H1 (cell line): ENCODE results near the gene MAGI3. TPM values are rescaled to one million over a fixed set of nuclear protein-coding genes. Genes with fewer than 3 reads are reported as not detected.

ENCODE experiments used
- CTCF ChIA-PET: fragments of 300-600 bp; sonication (Branson Sonifier 250); formaldehyde crosslinking; loops from one replicate; lab custom pipeline; 2021; ENCODE audit not compliant: partially characterized antibody; lab: Charles Lee
- POLR2A ChIA-PET: fragments of 300-600 bp; sonication (Branson Sonifier 250); formaldehyde crosslinking; loops from one replicate; lab custom pipeline; 2021; ENCODE audit warnings: inconsistent platforms; ENCODE audit not compliant: partially characterized antibody; lab: Charles Lee
- DNase-seq, 2 experiments: peaks; one replicate each; pipeline versions ENCODE4 v3.0.0 to v3.0.0-alpha.2; 2010 to 2022; ENCODE audit warnings: low spot score in 2 of 2, low read depth in 1 of 2, mixed read lengths in 1 of 2
- FAIRE-seq: peaks from 2 replicates; lab custom pipeline; 2011; peaks lifted over from hg19 to GRCh38; lab: Jason Lieb, UNC
- H2AFZ ChIP-seq: 2 replicates; pipeline ENCODE4 v1.8.1; 2012; ENCODE audit warnings: low read length, inconsistent platforms
- H2AK5ac ChIP-seq: 2 replicates; pipeline ENCODE4 v1.6.1; 2013; ENCODE audit warnings: low read depth, low read length
- H2BK120ac ChIP-seq: replicated peaks from 2 replicates; pipeline ENCODE3; 2013; ENCODE audit warnings: low read depth, low read length, inconsistent platforms
- H2BK12ac ChIP-seq: 2 replicates; pipeline ENCODE4 v1.6.1; 2013; ENCODE audit warnings: low read depth, low read length
- H2BK15ac ChIP-seq: 2 replicates; pipeline ENCODE4 v1.6.1; 2013; ENCODE audit warnings: low read length
- H2BK20ac ChIP-seq: 2 replicates; pipeline ENCODE4 v1.6.1; 2013; ENCODE audit warnings: low read length
- H2BK5ac ChIP-seq: 2 replicates; pipeline ENCODE4 v1.6.1; 2013; ENCODE audit warnings: low read depth, low read length
- H3K14ac ChIP-seq: 2 replicates; pipeline ENCODE4 v1.6.1; 2013; ENCODE audit warnings: inconsistent platforms; ENCODE audit not compliant: insufficient read length
- H3K18ac ChIP-seq: 2 replicates; pipeline ENCODE4 v1.6.1; 2013; ENCODE audit warnings: low read length; ENCODE audit errors: extremely low read depth
- H3K23ac ChIP-seq: 2 replicates; pipeline ENCODE4 v1.6.1; 2013; ENCODE audit warnings: inconsistent platforms; ENCODE audit not compliant: insufficient read length
- H3K23me2 ChIP-seq: 2 replicates; pipeline ENCODE4 v1.6.1; 2013; ENCODE audit warnings: low read depth, low read length
- H3K27ac ChIP-seq: 2 replicates; pipeline ENCODE4 v1.6.1; 2011; ENCODE audit warnings: low read depth, low read length, inconsistent platforms
- H3K27me3 ChIP-seq, 4 experiments: replicated peaks in 1 of 4; 1 replicate in 1 of 4; 2 replicates in 3 of 4; pipeline versions ENCODE4 v1.6.1 to v1.8.1; 2011 to 2013; ENCODE audit warnings: low read length in 3 of 4, mild to moderate bottlenecking in 3 of 4, inconsistent platforms in 2 of 4, mixed read lengths in 2 of 4, moderate library complexity in 1 of 4; ENCODE audit not compliant: control insufficient read depth in 3 of 4, insufficient read depth in 3 of 4; ENCODE audit errors: extremely low read depth in 1 of 4
- H3K36me3 ChIP-seq, 4 experiments: 2 replicates each; pipeline versions ENCODE4 v1.6.1 to v1.8.1; 2011 to 2013; ENCODE audit warnings: mild to moderate bottlenecking in 4 of 4, low read length in 3 of 4, moderate library complexity in 2 of 4, control low read depth in 1 of 4, inconsistent platforms in 1 of 4; ENCODE audit not compliant: insufficient read depth in 4 of 4, control insufficient read depth in 2 of 4
- H3K4ac ChIP-seq: replicated peaks from 2 replicates; pipeline ENCODE3; 2013; ENCODE audit warnings: low read length, low read depth, mixed read lengths, inconsistent platforms; ENCODE audit not compliant: insufficient read length
- H3K4me1 ChIP-seq, 4 experiments: replicated peaks in 1 of 4; 1 replicate in 1 of 4; 2 replicates in 3 of 4; pipeline versions ENCODE4 v1.6.1 to v1.8.1; 2011 to 2013; ENCODE audit warnings: low read length in 3 of 4, inconsistent platforms in 2 of 4, mixed read lengths in 1 of 4; ENCODE audit not compliant: insufficient read depth in 4 of 4, control insufficient read depth in 3 of 4
- H3K4me2 ChIP-seq, 2 experiments: 2 replicates each; pipeline versions ENCODE4 v1.6.1 to v1.8.1; 2011 to 2013; ENCODE audit warnings: low read depth in 2 of 2, low read length in 2 of 2, control low read depth in 1 of 2, inconsistent platforms in 1 of 2, mild to moderate bottlenecking in 1 of 2; ENCODE audit not compliant: insufficient read depth in 1 of 2
- H3K4me3 ChIP-seq, 4 experiments: fragments of 200-600, 300-600 bp in 1 of 4; sonication (generic), shearing (Covaris generic), sonication (Bioruptor Twin) in 1 of 4; 2 replicates each; pipeline versions ENCODE4 v1.5.1 to v1.8.1; 2011 to 2016; ENCODE audit warnings: low read length in 4 of 4, low read depth in 3 of 4, control low read depth in 2 of 4, inconsistent platforms in 2 of 4, mild to moderate bottlenecking in 2 of 4, mixed read lengths in 1 of 4, moderate library complexity in 1 of 4; ENCODE audit not compliant: insufficient read depth in 2 of 4; ENCODE audit errors: extremely low read depth in 1 of 4
- H3K56ac ChIP-seq: replicated peaks from 2 replicates; pipeline ENCODE3; 2013; ENCODE audit warnings: low read depth, mild to moderate bottlenecking, mixed read lengths, low read length, inconsistent platforms; ENCODE audit not compliant: insufficient read length
- H3K79me1 ChIP-seq: 2 replicates; pipeline ENCODE4 v1.6.1; 2013; ENCODE audit warnings: low read depth, low read length, control low read depth
- H3K79me2 ChIP-seq, 2 experiments: 2 replicates each; pipeline versions ENCODE4 v1.6.1 to v1.8.1; 2012 to 2013; ENCODE audit warnings: low read length in 2 of 2, mild to moderate bottlenecking in 2 of 2, inconsistent platforms in 1 of 2; ENCODE audit not compliant: insufficient read depth in 2 of 2, control insufficient read depth in 1 of 2
- H3K9ac ChIP-seq, 4 experiments: replicated peaks in 1 of 4; 1 replicate in 1 of 4; 2 replicates in 3 of 4; pipeline versions ENCODE4 v1.6.1 to v1.8.1; 2011 to 2013; ENCODE audit warnings: low read depth in 3 of 4, low read length in 3 of 4, control low read depth in 2 of 4, mild to moderate bottlenecking in 2 of 4, moderate library complexity in 2 of 4, inconsistent platforms in 1 of 4; ENCODE audit errors: extremely low read depth in 1 of 4
- H3K9me3 ChIP-seq, 2 experiments: 2 replicates each; pipeline versions ENCODE4 v1.6.1 to v1.8.1; 2012 to 2013; ENCODE audit warnings: mild to moderate bottlenecking in 2 of 2, moderate library complexity in 2 of 2, control low read depth in 1 of 2, inconsistent platforms in 1 of 2, low read depth in 1 of 2, low read length in 1 of 2, mixed read lengths in 1 of 2; ENCODE audit not compliant: insufficient read depth in 2 of 2
- H4K20me1 ChIP-seq, 2 experiments: replicated peaks in 1 of 2; 2 replicates each; pipeline versions ENCODE3 to v1.8.1; 2011 to 2013; ENCODE audit warnings: inconsistent platforms in 2 of 2, low read length in 2 of 2, mild to moderate bottlenecking in 1 of 2; ENCODE audit not compliant: insufficient read depth in 2 of 2, control insufficient read depth in 1 of 2
- H4K5ac ChIP-seq: 2 replicates; pipeline ENCODE4 v1.6.1; 2013; ENCODE audit warnings: low read length, low read depth, mixed read lengths, inconsistent platforms; ENCODE audit not compliant: insufficient read length
- H4K8ac ChIP-seq: 2 replicates; pipeline ENCODE4 v1.8.0; 2013; ENCODE audit warnings: mild to moderate bottlenecking, moderate library complexity, low read length, inconsistent platforms; ENCODE audit not compliant: insufficient read depth; ENCODE audit errors: extremely low read depth
- H4K91ac ChIP-seq: replicated peaks from 2 replicates; pipeline ENCODE3; 2013; ENCODE audit warnings: low read length, mixed read lengths, inconsistent platforms; ENCODE audit not compliant: insufficient read length
- CHD7 ChIP-seq: fragments of 300-600 bp; sonication (generic); IDR thresholded peaks from 2 replicates; pipeline ENCODE4 v1.7.1; 2012; ENCODE audit warnings: low read length, moderate library complexity, mild to moderate bottlenecking, inconsistent platforms; ENCODE audit not compliant: insufficient replicate concordance
- CREB1 ChIP-seq: IDR thresholded peaks from 2 replicates; pipeline ENCODE4 v1.6.1; 2012; ENCODE audit warnings: inconsistent platforms
- polyA plus RNA-seq, 7 experiments: library from polyadenylated mRNA; depleted of rRNA in 3 of 7; stranded (reverse) in 5 of 7; unstranded in 2 of 7; fragments of >200 nt in 5 of 7; fragments of 200-250 nt in 2 of 7; gene quantifications; 1 replicate in 5 of 7; 2 replicates in 1 of 7; 4 replicates in 1 of 7; pipeline versions ENCODE4 v1.2.1 to v1.2.3, GENCODE V29; 2011 to 2013; ENCODE audit warnings: missing spikeins in 2 of 7, mixed read lengths in 2 of 7
- total RNA-seq: library from RNA; stranded (reverse); fragmentation: NEBNext Ultra II Directional; extraction: Animal tissue kit (Norgen Biotek cat#: 25700); gene quantifications from 2 replicates; pipeline ENCODE4 v1.2.1, GENCODE V29; 2021

MAGI3 gene
- total and polyA plus RNA-seq, 2 of the 8 experiments (the other 6 are each of a cell fraction or from before 2014, with no cell fraction given): 2.3 to 7.8 TPM

- Histone ChIP-seq H3K23ac (no peak overlapping the region), H3K9ac (no peak overlapping the region), H2BK20ac (no peak overlapping the region), H3K27ac (no peak overlapping the region), H3K79me2 (no peaks in the 10 kb centered on the region), H3K18ac (no peak overlapping the region), H3K4me3 (no peak overlapping the region), H3K9me3 (no peaks in the 10 kb centered on the region), H3K56ac (no peak overlapping the region), H3K36me3 (no peaks in the 10 kb centered on the region), H4K20me1 (no peaks in the 10 kb centered on the region), H3K4ac (no peak overlapping the region), H2AK5ac (no peak overlapping the region), H4K91ac (no peak overlapping the region), H3K23me2 (no peaks in the 10 kb centered on the region), H2AFZ (no peak overlapping the region), H2BK5ac (no peak overlapping the region), H4K5ac (no peak overlapping the region), H2BK15ac (no peak overlapping the region), H4K8ac (no peak overlapping the region), H3K14ac (no peak overlapping the region), H2BK120ac (no peak overlapping the region), H3K79me1 (no peaks in the 10 kb centered on the region), H2BK12ac (no peak overlapping the region), H3K27me3 (no peaks in the 10 kb centered on the region), H3K4me1 (no peaks in the 10 kb centered on the region), H3K4me2 (no peak overlapping the region)
- POLR2A ChIA-PET: no interaction called here
- FAIRE-seq: no peak
- DNase-seq: no peak
- CTCF ChIA-PET: interaction anchor here (0.6 kb wide), 1 partner anchor 377 kb away, joined by 3 read pairs; no protein-coding TSS in a partner anchor
- no peak for TF ChIP-seq CHD7
- no peak for TF ChIP-seq CREB1
Observed at GRCh38 chr1:113517983-113518382, 127.7 kb downstream of the MAGI3 start.
